HG02571 (cell line): Measurements from ENCODE around the gene IMPDH2.
"Not testable (repeated sequence)": the region's sequence is repeated elsewhere in the genome, so short reads cannot be mapped to it uniquely, and the experiment has no call there.

Experiments used
- ATAC-seq: cut with Tn5 transposase; IDR thresholded peaks from one replicate; pipeline ENCODE4 v1.9.1; 2021; ENCODE audit warnings: mild to moderate bottlenecking, moderate library complexity; ENCODE audit not compliant: unreplicated experiment

The IMPDH2 gene

DNA sequence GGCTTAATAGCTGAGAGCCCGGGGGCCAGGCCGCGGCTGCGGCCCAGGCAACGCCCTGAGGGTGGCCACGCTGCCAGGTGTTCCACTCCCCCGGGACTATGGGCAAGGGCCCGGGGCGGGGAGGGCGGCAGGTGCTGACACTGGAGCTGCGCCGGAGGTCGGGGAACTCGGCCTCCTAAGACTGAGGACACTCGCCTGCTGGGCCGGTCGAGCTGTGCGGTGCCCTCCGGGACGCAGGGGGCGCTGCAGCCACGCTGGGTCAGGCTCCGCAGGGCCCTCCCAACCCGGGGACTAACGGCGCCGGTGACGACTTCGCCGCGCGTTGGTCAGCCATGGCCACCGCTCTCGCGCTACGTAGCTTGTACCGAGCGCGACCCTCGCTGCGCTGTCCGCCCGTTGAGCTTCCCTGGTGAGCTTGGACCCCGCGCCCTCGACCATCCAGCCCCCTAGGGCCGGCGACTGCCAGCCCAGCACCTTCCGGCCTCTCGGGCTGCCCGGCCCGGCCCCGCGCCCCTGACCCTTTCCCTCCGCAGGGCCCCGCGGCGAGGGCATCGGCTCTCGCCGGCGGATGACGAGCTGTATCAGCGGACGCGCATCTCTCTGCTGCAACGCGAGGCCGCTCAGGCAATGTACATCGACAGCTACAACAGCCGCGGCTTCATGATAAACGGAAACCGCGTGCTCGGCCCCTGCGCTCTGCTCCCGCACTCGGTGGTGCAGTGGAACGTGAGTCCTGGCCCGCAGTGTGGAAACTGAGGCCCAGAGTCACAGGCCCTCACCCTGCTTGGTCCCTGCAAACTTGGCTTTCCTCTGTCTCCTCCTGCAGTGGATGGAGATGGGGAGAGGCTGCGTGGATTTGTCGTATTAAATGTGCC is 7.1 kb downstream of the IMPDH2 start, which contains the start of gene NDUFAF3:
TSS of gene NDUFAF3 (plus strand) at position 309 of the 875 bp plus-strand sequence. CDS start at position 333, 24 bp downstream.
- peak; percentile 49 for ATAC-seq

DNA sequence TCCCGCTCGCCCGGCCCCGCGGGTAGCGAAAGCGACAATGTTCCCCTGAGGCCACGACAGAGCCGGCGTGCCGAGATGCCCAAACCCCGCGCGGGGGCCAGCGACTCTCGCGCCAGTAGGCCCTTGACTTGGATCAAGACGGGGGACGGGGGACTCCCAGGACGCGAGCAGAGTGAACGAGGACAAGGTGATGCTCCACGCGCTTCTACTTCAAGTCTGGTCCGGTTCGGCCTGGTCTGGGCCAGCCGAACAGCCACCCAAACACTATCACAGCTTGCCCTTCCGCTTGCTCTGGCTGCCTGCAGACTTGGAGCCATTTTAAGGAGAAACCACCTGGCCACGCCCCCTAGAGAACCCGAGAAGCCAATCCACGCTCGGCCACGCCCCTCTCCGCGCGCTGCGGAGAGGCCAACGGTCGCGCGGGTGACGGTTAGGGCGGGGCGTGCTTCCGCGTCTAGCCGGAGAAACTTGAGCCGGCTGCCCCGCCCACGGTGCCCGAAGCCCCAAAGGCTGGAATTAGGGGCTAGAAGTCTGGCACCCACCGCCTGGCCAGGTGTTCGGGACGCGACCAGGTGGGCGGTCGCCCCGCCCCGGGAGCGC is 7.9 kb downstream of the IMPDH2 start:
- ATAC-seq, result peak; percentile 50

DNA sequence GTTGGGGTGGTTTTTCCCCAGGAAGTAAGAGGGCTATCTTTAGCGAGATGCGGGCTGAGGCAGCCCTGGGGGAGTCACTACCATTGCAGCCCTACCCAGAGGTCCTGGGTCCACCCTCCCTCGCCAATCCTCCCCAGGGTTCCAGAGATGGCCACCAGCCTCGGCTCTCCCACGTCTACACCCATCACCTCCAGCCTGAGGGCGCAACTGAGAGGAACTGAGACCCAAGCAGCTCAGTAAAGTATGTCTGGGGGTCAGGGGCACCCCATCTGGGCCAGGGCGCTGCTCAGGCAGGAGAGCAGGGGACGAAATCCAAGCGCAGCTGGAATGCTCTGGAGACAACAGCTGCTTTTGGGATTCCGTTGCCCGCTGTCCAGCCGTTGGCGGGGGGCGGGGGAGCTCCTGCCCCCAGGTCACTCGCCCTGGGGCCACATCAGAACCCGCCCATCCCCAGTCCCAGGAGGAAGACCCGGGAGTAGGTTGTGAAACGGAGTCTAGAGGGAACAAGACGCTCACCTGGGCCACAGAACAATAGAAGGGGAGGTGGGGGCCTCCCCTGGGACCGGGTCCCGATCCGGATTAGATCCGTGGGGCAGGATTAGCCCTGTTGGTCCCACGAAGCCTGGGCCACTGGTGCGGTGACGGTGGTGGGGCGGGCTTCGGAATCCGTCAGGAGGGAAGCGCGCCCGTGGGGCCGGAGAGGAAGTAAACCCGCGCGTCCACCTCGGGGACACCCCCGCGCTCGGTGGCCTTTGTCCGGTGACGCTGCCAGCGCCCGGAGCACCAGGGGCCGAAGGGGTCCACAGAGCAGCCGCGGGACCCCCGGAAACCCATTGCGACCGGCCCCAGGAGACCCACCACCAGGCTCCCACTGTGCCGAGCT is 8.6 kb downstream of the IMPDH2 start:
- peak; percentile 0 for ATAC-seq

DNA sequence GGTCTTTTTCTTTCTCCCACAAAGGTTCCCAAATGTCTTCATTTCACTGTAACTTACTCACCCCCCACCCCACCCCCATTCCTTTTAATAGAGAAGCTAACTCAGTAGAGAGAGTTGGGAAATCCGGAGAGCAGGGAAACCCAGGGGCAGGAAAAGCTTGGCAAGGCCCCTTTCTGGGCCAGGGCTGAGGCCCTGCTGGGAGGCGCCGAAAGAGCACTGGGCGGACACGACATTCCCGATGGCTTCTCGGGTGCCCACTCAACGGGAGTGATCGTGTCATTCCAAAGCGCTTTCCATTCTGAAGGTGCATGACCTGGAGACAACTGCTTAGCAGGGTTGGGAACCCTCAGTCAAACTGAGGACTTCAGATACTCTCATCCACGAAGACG is 9.3 kb downstream of the IMPDH2 start:
- ATAC-seq, result no peak

DNA sequence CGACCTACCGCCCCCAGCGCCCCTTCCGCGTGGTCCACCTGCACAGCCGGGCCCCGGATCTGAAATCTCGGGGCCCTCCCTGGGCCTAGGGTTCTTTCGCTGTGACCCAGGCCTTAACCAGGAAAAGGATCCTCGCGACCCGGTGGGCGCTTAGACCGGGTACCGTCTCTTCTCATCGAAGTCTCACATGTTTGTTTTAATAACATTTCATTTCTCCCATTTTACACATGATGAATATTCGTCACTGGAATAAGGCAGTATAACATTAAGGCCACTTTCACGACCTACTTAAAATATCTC is 10.5 kb downstream of the IMPDH2 start:
- no peak for ATAC-seq

DNA sequence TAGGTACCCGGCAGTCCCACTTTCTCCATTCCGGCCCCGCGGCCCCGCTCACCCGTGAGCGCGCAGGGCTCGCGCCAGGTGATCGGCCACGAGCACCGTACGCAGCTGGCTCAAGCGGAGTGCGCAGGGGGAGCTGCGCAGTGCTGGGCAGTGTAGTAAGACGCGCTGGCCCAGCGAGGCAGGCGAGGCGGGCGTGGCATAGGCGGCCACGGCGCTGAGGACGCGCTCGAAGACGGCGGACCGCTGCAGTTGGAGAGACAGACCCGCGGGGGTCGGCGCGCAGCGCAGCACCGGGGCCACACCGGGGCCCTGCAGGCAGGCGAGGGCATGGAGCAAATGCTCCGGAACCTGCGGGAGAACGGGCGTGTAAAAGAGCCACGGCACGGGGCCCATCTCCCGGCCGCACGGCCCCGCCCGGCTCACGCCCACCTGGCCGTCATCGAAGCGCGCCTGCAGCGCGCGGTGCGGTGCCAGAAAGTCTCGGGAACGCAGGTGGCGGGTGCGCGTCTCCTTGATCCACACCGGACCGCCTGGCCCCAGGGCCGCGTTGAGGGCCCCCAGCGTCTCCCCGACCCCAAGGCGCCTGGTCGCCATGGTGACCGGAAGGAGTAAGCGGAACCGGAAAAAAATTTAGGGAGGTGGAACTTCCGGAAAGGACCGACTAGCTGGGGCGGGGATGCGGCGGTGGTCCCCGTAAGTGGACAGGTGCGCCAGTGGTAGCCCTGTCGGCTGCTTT is 11.1 kb downstream of the IMPDH2 start, which contains the start of gene DALRD3:
TSS of gene DALRD3 (minus strand) at position 610 of the 736 bp plus-strand sequence. CDS start at position 594, 16 bp downstream.
- ATAC-seq, result no peak

DNA sequence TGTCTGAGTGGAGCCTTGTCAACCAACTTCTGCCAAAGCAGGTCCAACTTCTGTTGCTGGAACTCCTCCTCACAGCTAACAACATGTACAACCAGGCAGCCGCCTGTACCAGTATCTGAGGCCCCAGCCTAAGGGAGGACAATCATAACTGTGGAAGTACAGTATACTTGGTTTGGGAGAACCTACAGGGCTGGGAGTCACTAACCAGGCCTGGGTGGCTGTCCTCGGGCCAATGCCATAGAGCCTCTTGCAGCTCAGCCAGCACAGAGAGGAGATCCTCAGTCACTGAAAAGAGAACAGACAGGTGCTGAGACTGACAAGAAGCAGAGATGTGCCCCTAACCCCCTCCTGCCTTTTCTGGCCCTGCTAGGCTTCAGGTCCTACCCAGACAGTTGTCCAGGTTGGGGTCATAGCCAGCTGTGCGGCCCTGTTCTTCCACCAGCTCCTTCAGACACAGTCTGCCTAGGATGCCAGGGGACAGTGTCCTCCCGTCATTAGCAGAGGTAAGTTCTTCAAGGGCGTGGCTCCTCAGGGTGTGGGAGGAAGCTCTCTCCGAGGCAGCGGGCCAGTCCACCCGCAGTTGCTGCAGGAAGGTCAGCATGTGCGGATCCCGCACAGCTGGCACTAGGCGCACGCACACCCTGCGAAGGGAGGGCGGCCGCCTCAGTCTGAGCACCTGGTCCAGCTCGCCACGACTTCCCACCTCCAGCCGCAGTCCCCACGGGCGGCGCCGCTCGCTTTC is 11.8 kb downstream of the IMPDH2 start:
- no peak for ATAC-seq

DNA sequence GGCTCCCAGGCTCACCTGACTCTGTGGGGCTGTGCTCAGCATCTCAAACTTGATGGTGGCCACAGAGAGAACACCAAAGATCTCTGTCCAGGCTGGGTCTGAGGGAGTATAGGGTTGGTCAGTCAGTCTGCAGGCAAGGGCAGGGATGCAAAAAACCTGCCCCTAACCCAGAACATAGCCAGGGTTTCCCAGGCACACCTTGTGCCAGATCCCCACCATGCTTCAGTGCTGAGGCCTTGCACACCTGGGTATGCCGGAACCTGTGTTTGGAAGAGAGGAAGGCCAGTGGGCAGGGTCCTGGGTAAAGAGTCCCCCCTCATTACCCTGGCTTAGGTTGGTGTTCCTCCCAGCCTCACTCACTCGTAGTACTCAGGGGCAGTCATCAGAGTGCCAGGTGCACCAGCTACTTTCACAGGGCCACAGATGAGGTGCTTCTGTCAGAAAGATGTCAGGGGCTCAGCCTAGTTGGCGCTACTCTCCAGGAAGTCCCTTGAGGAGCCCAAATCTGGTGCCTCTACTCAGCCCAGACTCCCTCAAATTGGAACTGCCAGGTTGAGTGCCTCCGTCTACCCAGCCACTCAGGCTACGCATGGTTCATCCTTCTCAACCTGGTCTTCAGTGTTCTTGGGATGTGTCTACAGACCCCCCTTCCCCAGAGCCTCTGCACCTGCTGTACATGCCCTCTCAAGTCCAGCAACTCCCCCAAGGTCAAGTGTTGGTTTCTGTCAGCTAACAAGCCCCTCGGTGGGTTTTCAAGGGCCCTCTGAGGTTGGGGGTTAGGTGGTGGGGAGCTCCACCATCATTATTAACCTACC is 12.6 kb downstream of the IMPDH2 start:
- ATAC-seq, result no peak

DNA sequence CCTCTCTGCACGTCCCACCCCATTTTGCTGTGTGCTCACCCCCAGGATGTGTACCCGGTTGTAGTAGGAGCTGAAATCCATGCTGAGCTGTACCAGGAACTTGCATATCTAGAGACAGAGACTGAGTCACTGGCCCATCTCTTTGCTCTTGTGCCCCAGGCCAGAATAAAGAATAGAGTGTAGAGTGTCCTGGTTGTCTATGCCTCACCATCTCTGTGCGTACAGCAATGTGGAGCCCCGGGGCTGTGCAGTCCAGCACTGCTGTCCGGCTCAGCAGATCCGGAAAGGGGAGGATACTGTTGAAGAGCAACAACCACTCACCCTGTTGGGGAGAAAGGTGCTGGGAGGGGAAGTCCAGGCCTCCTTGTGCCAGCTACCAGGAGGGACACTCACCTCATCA is 13.4 kb downstream of the IMPDH2 start:
- ATAC-seq, result no peak

DNA sequence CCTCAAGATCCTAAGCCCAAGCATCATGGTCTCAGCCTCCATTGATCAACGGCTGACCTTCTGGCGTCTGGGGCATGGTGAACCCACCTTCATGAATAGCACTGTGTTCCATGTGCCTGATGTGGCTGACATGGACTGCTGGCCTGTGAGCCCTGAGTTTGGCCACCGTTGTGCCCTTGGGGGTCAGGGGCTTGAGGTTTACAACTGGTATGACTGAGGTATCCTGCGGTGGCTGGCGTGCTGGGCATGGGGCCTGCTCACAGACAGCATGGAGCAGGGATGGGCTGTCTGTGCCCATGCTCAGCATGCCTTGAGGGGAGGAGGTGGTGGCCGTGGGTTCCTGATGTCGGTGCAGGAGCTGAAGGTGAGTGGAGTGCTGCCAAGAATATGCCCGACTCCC is 14.1 kb downstream of the IMPDH2 start:
- ATAC-seq, result no peak

DNA sequence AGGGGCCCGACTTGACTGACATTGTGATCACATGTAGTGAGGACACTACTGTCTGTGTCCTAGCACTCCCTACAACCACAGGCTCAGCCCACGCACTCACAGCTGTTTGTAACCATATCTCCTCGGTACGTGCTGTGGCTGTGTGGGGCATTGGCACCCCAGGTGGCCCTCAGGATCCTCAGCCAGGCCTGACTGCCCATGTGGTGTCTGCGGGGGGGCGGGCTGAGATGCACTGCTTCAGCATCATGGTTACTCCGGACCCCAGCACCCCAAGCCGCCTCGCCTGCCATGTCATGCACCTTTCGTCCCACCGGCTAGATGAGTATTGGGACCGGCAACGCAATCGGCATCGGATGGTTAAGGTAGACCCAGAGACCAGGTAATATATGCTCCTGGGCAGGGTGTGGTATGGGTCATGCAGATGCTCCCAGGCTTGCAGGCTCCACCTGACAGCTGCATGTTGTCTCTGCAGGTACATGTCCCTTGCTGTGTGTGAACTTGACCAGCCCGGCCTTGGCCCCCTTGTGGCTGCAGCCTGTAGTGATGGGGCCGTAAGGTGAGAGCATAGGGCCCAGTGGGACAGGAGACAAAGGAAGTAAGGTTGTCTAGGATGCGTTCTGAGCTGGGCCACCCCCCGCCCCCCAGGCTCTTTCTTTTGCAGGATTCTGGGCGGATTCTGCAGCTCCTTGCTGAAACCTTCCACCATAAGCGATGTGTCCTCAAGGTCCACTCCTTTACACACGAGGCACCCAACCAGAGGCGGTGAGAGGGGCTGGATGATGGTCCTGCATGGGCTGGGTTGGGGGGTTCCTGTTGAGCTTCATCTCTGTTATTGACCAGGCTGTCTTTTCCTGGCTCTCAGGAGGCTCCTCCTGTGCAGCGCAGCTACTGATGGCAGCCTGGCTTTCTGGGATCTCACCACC is 15.2 kb downstream of the IMPDH2 start:
- ATAC-seq, result no peak

DNA sequence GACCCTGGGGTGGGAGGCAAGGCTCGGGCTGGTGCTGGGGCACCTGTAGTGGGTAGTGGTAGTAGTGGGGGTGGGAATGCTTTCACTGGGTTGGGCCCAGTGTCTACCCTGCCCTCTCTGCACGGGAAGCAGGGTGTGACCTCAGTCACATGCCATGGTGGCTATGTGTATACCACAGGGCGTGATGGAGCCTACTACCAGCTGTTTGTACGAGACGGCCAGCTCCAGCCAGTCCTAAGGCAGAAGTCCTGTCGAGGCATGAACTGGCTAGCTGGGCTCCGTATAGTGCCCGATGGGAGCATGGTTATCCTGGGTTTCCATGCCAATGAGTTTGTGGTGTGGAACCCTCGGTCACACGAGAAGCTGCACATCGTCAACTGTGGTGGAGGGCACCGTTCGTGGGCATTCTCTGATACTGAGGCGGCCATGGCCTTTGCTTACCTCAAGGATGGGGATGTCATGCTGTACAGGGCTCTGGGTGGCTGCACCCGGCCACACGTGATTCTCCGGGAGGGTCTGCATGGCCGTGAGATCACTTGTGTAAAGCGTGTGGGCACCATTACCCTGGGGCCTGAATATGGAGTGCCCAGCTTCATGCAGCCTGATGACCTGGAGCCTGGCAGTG is 16.0 kb downstream of the IMPDH2 start:
- no peak for ATAC-seq

DNA sequence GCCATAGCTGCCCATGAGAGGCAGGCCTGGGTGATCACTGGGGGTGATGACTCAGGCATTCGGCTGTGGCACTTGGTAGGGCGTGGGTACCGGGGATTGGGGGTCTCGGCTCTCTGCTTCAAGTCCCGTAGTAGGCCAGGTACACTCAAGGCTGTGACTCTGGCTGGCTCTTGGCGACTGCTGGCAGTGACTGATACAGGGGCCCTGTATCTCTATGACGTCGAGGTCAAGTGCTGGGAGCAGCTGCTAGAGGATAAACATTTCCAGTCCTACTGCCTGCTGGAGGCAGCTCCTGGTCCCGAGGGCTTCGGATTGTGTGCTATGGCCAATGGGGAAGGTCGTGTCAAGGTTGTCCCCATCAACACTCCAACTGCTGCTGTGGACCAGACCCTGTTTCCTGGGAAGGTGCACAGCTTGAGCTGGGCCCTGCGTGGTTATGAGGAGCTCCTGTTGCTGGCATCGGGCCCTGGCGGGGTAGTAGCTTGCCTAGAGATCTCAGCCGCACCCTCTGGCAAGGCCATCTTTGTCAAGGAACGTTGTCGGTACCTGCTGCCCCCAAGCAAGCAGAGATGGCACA is 16.7 kb downstream of the IMPDH2 start:
- no peak for ATAC-seq

DNA sequence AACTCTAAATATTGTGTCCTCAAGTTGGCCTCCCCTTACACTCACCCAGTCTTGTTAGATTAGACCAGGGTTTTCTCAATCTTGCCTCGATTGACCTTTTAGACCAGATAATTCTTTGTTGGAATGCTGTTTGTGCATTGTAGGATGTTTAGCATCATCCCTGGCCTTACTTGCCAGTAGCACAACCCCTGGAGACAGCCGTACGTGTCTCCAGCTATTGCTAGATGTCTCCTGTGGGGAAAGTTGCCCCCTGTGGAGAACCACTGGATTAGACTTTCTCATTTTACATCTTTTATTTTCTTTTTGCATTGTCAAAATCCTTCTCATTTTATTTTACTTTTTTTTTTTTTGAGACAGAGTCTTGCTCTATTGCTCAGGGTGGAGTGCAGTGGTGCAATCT is 19.8 kb downstream of the IMPDH2 start:
- ATAC-seq, result no peak

DNA sequence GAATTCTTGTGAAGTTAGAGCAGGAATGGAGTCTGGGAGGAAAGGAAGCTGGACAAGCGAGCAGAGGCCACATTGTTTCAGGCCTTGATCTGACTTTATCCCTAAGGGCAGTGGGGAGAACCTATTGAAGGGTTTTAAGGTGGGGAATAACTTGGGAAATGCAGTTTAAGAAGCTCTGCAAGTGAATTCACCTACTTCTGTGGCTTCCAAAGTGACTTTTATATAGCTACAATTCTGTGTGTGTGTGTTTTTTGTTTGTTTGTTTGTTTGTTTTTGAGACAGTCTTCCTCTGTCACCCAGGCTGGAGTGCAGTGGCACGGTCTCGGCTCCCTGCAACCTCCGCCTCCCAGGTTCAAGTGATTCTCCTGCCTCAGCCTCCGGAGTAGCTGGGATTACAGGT is 20.6 kb downstream of the IMPDH2 start:
- ATAC-seq, result not testable (repeated sequence)

DNA sequence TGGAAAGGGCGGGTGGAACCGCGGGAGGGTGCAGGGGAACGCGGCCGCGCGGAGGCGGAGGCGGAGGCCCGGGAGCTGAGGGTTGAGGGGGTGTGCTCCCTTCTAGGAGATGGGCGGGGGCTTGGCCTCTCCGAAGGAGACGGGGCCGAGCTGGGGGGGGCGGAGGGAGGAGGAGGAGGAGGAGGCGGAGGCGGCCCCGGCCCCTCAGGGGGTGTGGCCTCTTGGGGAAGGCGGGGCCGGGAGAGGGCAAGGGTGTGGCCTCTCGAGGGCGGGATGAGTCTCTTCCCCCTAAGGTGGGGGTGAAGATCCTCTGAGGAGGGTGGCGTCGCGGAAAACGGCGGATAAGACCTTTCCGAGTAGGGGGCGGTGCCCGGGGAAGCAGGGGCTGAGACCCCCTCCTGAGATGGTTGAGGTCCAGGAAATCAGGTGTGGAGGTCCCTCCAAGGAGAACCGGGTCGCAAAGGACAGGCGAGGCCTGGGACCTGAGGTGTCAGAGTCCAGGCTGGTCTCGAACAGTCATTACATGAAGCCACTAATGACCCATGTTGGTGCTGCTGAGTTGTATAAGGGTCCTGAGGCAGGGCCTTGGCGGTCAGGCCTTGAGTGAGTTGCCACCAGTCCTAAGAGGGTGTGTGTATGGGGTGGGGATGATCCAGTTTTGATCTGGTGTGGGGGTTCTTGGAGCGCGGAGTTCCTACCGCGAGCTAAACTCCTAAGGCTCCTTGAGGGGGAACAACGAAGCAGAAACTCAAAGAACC is 21.2 kb downstream of the IMPDH2 start:
- peak; percentile 36 for ATAC-seq
